GM12873 (cell line): ENCODE data around the gene LRP3.

Experiments used
- CTCF ChIP-seq: IDR thresholded peaks from 2 replicates; pipeline ENCODE4 v1.5.1; 2012; ENCODE audit warnings: low read depth, mild to moderate bottlenecking, moderate library complexity, low read length, control low read depth; ENCODE audit not compliant: insufficient read depth; ENCODE audit errors: missing control alignments

The LRP3 gene

GRCh38 chr19:33220115-33220514, 26.0 kb downstream of the LRP3 start:
- no peak for TF ChIP-seq CTCF

- no peak for TF ChIP-seq CTCF
Measured at GRCh38 chr19:33220735-33221134, 26.6 kb downstream of the LRP3 start.

GRCh38 chr19:33221638-33222037, 27.5 kb downstream of the LRP3 start:
- no peak for TF ChIP-seq CTCF

GRCh38 chr19:33224694-33225457, 30.7 kb downstream of the LRP3 start:
- TF ChIP-seq CTCF, result no peak

GRCh38 chr19:33225458-33225926, 31.4 kb downstream of the LRP3 start, which contains the start of gene SLC7A10:
TSS of gene SLC7A10 (minus strand) at chr19:33225850. CDS start at chr19:33225703, 147 bp downstream.
- TF ChIP-seq CTCF, result no peak

- TF ChIP-seq CTCF, result no peak
Measured at GRCh38 chr19:33226550-33227241, 32.6 kb downstream of the LRP3 start.

- TF ChIP-seq CTCF, result no peak
Measured at GRCh38 chr19:33227242-33227650, 33.1 kb downstream of the LRP3 start.
